Activated CD4-positive, alpha-beta T cell treated with anti-CD3 and anti-CD28 coated beads for 48 hours (primary cell): ENCODE results near the gene AKAP8.

Source experiments
- DNase-seq: peaks from one replicate; pipeline ENCODE4 v3.0.0-alpha.2; 2020

AKAP8 gene

GRCh38 chr19:15328312-15328711 is 51.3 kb downstream of the AKAP8 start:
- no peak for DNase-seq

GRCh38 chr19:15324791-15325519 is 54.6 kb downstream of the AKAP8 start:
- DNase-seq: no peak

DNA sequence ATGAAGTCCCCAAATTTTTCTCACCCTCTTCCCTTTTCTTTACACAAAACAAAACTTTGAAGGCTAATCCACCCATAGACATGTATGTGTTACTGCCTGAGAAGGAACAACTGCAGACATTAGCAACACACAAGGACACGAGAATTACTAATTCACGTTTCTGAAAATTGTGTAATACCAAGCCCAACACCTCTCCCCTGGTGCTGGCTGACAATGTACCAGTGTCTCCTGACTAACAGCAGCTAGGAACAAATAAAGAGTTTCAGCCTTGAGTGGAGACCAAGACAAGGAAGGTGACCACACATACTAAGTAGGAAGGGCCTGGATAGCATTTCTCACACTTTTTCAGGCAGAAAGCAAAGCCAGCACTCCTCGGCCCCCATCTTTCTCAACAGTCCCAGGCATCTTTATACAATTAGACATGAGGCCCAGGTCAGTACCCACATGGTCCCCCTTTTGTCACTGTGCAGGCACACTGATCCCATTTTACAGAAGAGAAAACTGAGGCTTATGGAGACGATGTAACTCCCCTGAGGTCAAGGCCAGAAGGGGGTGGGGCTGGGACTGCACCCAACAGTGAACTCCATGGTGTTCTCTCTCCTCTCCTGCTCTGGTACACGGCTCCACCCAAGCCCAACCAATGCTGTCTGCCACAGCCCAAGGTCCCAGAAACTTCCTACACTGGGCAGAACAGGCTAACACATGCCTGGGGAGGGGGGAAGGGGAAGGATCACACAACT is 55.9 kb downstream of the AKAP8 start:
- no peak for DNase-seq

GRCh38 chr19:15321739-15322138 is 57.8 kb downstream of the AKAP8 start:
- DNase-seq: no peak

DNA sequence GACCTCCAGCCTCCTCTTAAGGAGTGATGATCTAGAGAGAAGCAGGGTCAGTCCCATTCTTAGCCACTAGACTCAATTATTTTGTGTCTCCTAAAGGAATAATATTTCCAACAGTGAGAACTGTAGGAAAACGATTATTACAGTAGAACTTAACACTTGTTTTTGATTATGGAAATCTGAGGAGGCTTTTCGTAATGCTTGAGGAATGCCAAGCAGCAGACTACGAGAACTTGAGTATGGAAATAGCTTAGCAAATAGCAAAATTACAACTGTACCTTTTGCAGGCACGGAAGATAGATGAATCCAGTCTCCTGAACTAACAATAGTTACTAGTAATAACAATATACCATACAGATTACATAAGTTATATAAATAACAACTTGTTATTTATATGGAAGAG is 59.5 kb downstream of the AKAP8 start:
- DNase-seq: no peak

DNA sequence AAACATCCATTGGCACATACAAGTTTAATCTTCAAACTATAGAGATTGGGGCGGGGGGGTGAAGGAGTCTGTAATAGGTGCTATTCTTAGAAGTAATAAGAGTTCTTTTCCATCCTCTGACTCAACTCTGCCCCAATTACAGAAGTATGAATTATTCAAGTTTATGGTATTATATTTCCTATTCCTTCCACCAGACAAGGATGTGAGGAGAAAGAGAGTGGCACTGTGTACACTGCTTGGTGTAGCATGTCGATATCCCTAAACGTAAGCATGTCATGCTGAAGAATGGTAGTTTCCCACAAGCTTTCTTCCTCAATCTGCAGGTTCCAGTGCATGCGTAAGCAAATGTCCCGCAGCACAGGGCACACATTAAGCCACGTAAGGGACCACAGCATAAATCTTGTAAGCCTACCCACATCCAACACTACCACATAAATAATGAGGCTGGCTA is 61.3 kb downstream of the AKAP8 start:
- DNase-seq: no peak

GRCh38 chr19:15317392-15318071 is 62.1 kb downstream of the AKAP8 start:
- DNase-seq: no peak

GRCh38 chr19:15316498-15316897 is 63.1 kb downstream of the AKAP8 start:
- no peak for DNase-seq

GRCh38 chr19:15315101-15315500 is 64.5 kb downstream of the AKAP8 start:
- DNase-seq: no peak

- no peak for DNase-seq
Observed at GRCh38 chr19:15313649-15314279, 65.8 kb downstream of the AKAP8 start.

- DNase-seq: no peak
Observed at GRCh38 chr19:15307169-15307568, 72.4 kb downstream of the AKAP8 start.

- no peak for DNase-seq
Observed at GRCh38 chr19:15305582-15306334, 73.8 kb downstream of the AKAP8 start.

GRCh38 chr19:15304140-15304705 is 75.4 kb downstream of the AKAP8 start:
- peak; percentile 63 for DNase-seq
